Astrocyte (in vitro differentiated cells and primary cell): Measurements from ENCODE around the gene FLNC. TPM values are rescaled to one million over a fixed set of nuclear protein-coding genes. Genes with fewer than 3 reads are reported as not detected.
A peak's percentile ranks its signal among the peaks of the same experiment; 100 is the strongest.

Source experiments
- DNase-seq: peaks from one replicate; pipeline ENCODE4 v3.0.0-alpha.2; 2010; ENCODE audit warnings: low read depth
- FAIRE-seq: peaks from 2 replicates; lab custom pipeline; 2011; peaks lifted over from hg19 to GRCh38; lab: Jason Lieb, UNC
- H2AFZ ChIP-seq: 2 replicates; pipeline ENCODE4 v1.6.0; 2012; ENCODE audit warnings: low read depth, low read length, inconsistent platforms
- H3K27ac ChIP-seq: 2 replicates; pipeline ENCODE4 v1.5.1; 2011; ENCODE audit warnings: low read depth, low read length, inconsistent platforms
- H3K27me3 ChIP-seq: 2 replicates; pipeline ENCODE4 v1.6.0; 2011; ENCODE audit warnings: low read length, inconsistent platforms; ENCODE audit not compliant: insufficient read depth
- H3K36me3 ChIP-seq: 2 replicates; pipeline ENCODE4 v1.5.1; 2011; ENCODE audit warnings: low read length, inconsistent platforms; ENCODE audit not compliant: insufficient read depth
- H3K4me1 ChIP-seq: 2 replicates; pipeline ENCODE4 v1.5.1; 2011; ENCODE audit warnings: low read length, inconsistent platforms; ENCODE audit not compliant: insufficient read depth
- H3K4me2 ChIP-seq: 2 replicates; pipeline ENCODE4 v1.6.0; 2012; ENCODE audit warnings: low read length, inconsistent platforms
- H3K4me3 ChIP-seq: 2 replicates; pipeline ENCODE4 v1.5.1; 2011; ENCODE audit warnings: low read depth, mild to moderate bottlenecking, low read length, inconsistent platforms; ENCODE audit not compliant: insufficient read depth
- H3K79me2 ChIP-seq: 2 replicates; pipeline ENCODE4 v1.6.0; 2012; ENCODE audit warnings: mild to moderate bottlenecking, low read length, inconsistent platforms; ENCODE audit not compliant: insufficient read depth
- H3K9ac ChIP-seq: 2 replicates; pipeline ENCODE4 v1.6.0; 2012; ENCODE audit warnings: mild to moderate bottlenecking, low read length, inconsistent platforms
- H3K9me3 ChIP-seq: 2 replicates; pipeline ENCODE4 v1.5.1; 2012; ENCODE audit warnings: low read depth, mild to moderate bottlenecking, low read length, inconsistent platforms; ENCODE audit not compliant: insufficient read depth
- H4K20me1 ChIP-seq: 2 replicates; pipeline ENCODE4 v1.6.0; 2012; ENCODE audit warnings: low read length, inconsistent platforms; ENCODE audit not compliant: insufficient read depth
- H3K27ac Mint-ChIP-seq: one replicate; pipeline ENCODE4 v1.8.0; 2021; ENCODE audit warnings: mild to moderate bottlenecking, mixed read lengths; ENCODE audit not compliant: unreplicated experiment
- H3K27me3 Mint-ChIP-seq: one replicate; pipeline ENCODE4 v1.8.0; 2021; ENCODE audit warnings: low read depth, mixed read lengths; ENCODE audit not compliant: unreplicated experiment
- H3K36me3 Mint-ChIP-seq: one replicate; pipeline ENCODE4 v1.8.0; 2021; ENCODE audit warnings: low read depth, mixed read lengths; ENCODE audit not compliant: unreplicated experiment
- H3K4me1 Mint-ChIP-seq: one replicate; pipeline ENCODE4 v1.8.0; 2021; ENCODE audit warnings: low read depth, mixed read lengths; ENCODE audit not compliant: unreplicated experiment
- H3K4me3 Mint-ChIP-seq: one replicate; pipeline ENCODE4 v1.8.0; 2021; ENCODE audit warnings: mild to moderate bottlenecking, moderate library complexity, mixed read lengths; ENCODE audit not compliant: unreplicated experiment
- H3K9me3 Mint-ChIP-seq: one replicate; pipeline ENCODE4 v1.8.0; 2021; ENCODE audit warnings: mild to moderate bottlenecking, mixed read lengths; ENCODE audit not compliant: unreplicated experiment
- CTCF ChIP-seq: IDR thresholded peaks from 2 replicates; pipeline ENCODE4 v1.5.1; 2011; ENCODE audit warnings: low read depth, mild to moderate bottlenecking, inconsistent platforms, low read length, moderate library complexity; ENCODE audit not compliant: insufficient read depth
- EZH2 ChIP-seq: IDR thresholded peaks from 2 replicates; pipeline ENCODE4 v1.6.1; 2012; ENCODE audit warnings: mild to moderate bottlenecking, low read length, inconsistent platforms; ENCODE audit not compliant: insufficient read depth
- total RNA-seq: library from RNA; stranded (reverse); gene quantifications from 2 replicates; pipeline ENCODE4 v1.2.1, GENCODE V29; 2021

The FLNC gene
- total RNA-seq, 1 donor from 2014 or later = 364 TPM

GRCh38 chr7:128821724-128822123 is 8.5 kb upstream of the FLNC start:
- H3K4me1 ChIP-seq = no peaks in the 10 kb centered on the region
- no peaks in the 10 kb centered on the region for H3K9me3 ChIP-seq
- Mint-ChIP-seq H3K27me3 (peaks cover 13% of the 10 kb centered on the region), H3K36me3 (peaks cover 4% of the 10 kb centered on the region), H3K27ac (no peak overlapping the region), H3K4me3 (no peak overlapping the region), H3K4me1 (peaks cover 10% of the 10 kb centered on the region), H3K9me3 (no peaks in the 10 kb centered on the region)
- no peak overlapping the region for H2AFZ ChIP-seq
- H3K36me3 ChIP-seq = no peaks in the 10 kb centered on the region
- no peak for FAIRE-seq
- no peak overlapping the region for H3K4me3 ChIP-seq
- no peak overlapping the region for H3K27ac ChIP-seq
- no peaks in the 10 kb centered on the region for H4K20me1 ChIP-seq
- H3K27me3 ChIP-seq = no peaks in the 10 kb centered on the region
- no peak overlapping the region for H3K9ac ChIP-seq
- H3K4me2 ChIP-seq = no peak overlapping the region
- no peak for DNase-seq
- TF ChIP-seq CTCF (no peak), EZH2 (no peak)
- H3K79me2 ChIP-seq = no peaks in the 10 kb centered on the region

- Histone ChIP-seq H3K36me3 (no peaks in the 10 kb centered on the region), H2AFZ (no peak overlapping the region), H3K9ac (no peak overlapping the region), H3K9me3 (no peaks in the 10 kb centered on the region), H4K20me1 (peaks cover 5% of the 10 kb centered on the region), H3K4me3 (no peak overlapping the region), H3K27me3 (no peaks in the 10 kb centered on the region), H3K4me2 (no peak overlapping the region), H3K79me2 (peaks cover 12% of the 10 kb centered on the region), H3K27ac (no peak overlapping the region), H3K4me1 (peaks cover 31% of the 10 kb centered on the region)
- FAIRE-seq (no peak), DNase-seq (no peak)
- TF ChIP-seq EZH2 = no peak
- TF ChIP-seq CTCF = no peak
- H3K36me3 Mint-ChIP-seq = no peaks in the 10 kb centered on the region
- peaks cover 4% of the 10 kb centered on the region for H3K27me3 Mint-ChIP-seq
- no peaks in the 10 kb centered on the region for H3K9me3 Mint-ChIP-seq
- peaks cover 28% of the 10 kb centered on the region for H3K4me1 Mint-ChIP-seq
- peak overlapping the region; percentile 73 for H3K27ac Mint-ChIP-seq
- no peak overlapping the region for H3K4me3 Mint-ChIP-seq
Measured at GRCh38 chr7:128826512-128826911, 3.7 kb upstream of the FLNC start.

- Mint-ChIP-seq H3K36me3 (no peaks in the 10 kb centered on the region), H3K27me3 (peaks cover 4% of the 10 kb centered on the region), H3K4me3 (peak overlapping the region; percentile 45), H3K4me1 (peaks cover 28% of the 10 kb centered on the region), H3K9me3 (no peaks in the 10 kb centered on the region), H3K27ac (peak overlapping the region; percentile 73)
- Histone ChIP-seq H3K79me2 (peaks cover 16% of the 10 kb centered on the region), H3K27ac (peak overlapping the region; percentile 95), H3K4me2 (peak overlapping the region; percentile 79), H3K4me3 (no peak overlapping the region), H3K4me1 (peaks cover 31% of the 10 kb centered on the region), H3K36me3 (no peaks in the 10 kb centered on the region), H3K27me3 (no peaks in the 10 kb centered on the region), H4K20me1 (peaks cover 9% of the 10 kb centered on the region), H3K9me3 (no peaks in the 10 kb centered on the region), H3K9ac (peak overlapping the region; percentile 79), H2AFZ (peak overlapping the region; percentile 14)
- no peak for TF ChIP-seq EZH2
- DNase-seq (no peak), FAIRE-seq (no peak)
Measured at GRCh38 chr7:128826916-128827247, 3.3 kb upstream of the FLNC start.
